Liver (tissue), 3 donors: ENCODE results near the gene SEPTIN5.

Experiments used
- GABPA ChIP-seq, 2 donors: IDR thresholded peaks in 1 of 2; conservative IDR thresholded peaks in 1 of 2; 2 replicates each; pipeline ENCODE4 v1.6.1; 2016; ENCODE audit warnings: antibody characterized with exemption in 2 of 2, mild to moderate bottlenecking in 1 of 2, moderate library complexity in 1 of 2
- HNF4A ChIP-seq, 2 donors: conservative IDR thresholded peaks; 2 replicates each; pipeline ENCODE4 v1.6.1; 2016; ENCODE audit warnings: antibody characterized with exemption in 2 of 2, mild to moderate bottlenecking in 2 of 2
- HNF4G ChIP-seq: IDR thresholded peaks from 2 replicates; pipeline ENCODE4 v1.6.1; 2016; ENCODE audit warnings: antibody characterized with exemption
- JUND ChIP-seq, 2 donors: IDR thresholded peaks; 2 replicates each; pipeline ENCODE4 v1.6.1; 2016; ENCODE audit warnings: antibody characterized with exemption in 2 of 2
- RAD21 ChIP-seq, 2 donors: IDR thresholded peaks; 2 replicates each; pipeline ENCODE4 v1.6.1; 2016; ENCODE audit warnings: antibody characterized with exemption in 2 of 2, mild to moderate bottlenecking in 2 of 2
- RXRA ChIP-seq, 2 donors: IDR thresholded peaks; 2 replicates each; pipeline ENCODE4 v1.6.1; 2017 to 2018; ENCODE audit warnings: antibody characterized with exemption in 2 of 2, mild to moderate bottlenecking in 1 of 2
- SP1 ChIP-seq: IDR thresholded peaks from 2 replicates; pipeline ENCODE4 v1.6.1; 2018; ENCODE audit warnings: antibody characterized with exemption, mild to moderate bottlenecking
- TAF1 ChIP-seq: conservative IDR thresholded peaks from 2 replicates; pipeline ENCODE4 v1.6.1; 2016; ENCODE audit warnings: antibody characterized with exemption, mild to moderate bottlenecking
- YY1 ChIP-seq: IDR thresholded peaks from 2 replicates; pipeline ENCODE4 v1.6.1; 2016; ENCODE audit warnings: antibody characterized with exemption, mild to moderate bottlenecking
- TF ChIP-seq, protein P1 (sequence below): fragments of 150-350 bp; IDR thresholded peaks from 2 replicates; pipeline ENCODE4 v1.5.1; 2017; ENCODE audit warnings: improper control_type of control experiment, low read depth, low read length; ENCODE audit not compliant: missing input control
- TF ChIP-seq, protein P2 (sequence below): IDR thresholded peaks from 2 replicates; pipeline ENCODE4 v1.6.1; 2016; ENCODE audit warnings: antibody characterized with exemption, mild to moderate bottlenecking
- TF ChIP-seq, protein P3 (sequence below): IDR thresholded peaks from 2 replicates; pipeline ENCODE4 v1.6.1; 2016; ENCODE audit warnings: antibody characterized with exemption
- TF ChIP-seq, protein P4 (sequence below): IDR thresholded peaks from 2 replicates; pipeline ENCODE4 v1.6.1; 2016; ENCODE audit warnings: antibody characterized with exemption
- TF ChIP-seq, protein P5 (sequence below): IDR thresholded peaks from 2 replicates; pipeline ENCODE4 v1.6.1; 2016; ENCODE audit warnings: antibody characterized with exemption
- donor health status: healthy.
- donor health status: healthy.

DNA sequence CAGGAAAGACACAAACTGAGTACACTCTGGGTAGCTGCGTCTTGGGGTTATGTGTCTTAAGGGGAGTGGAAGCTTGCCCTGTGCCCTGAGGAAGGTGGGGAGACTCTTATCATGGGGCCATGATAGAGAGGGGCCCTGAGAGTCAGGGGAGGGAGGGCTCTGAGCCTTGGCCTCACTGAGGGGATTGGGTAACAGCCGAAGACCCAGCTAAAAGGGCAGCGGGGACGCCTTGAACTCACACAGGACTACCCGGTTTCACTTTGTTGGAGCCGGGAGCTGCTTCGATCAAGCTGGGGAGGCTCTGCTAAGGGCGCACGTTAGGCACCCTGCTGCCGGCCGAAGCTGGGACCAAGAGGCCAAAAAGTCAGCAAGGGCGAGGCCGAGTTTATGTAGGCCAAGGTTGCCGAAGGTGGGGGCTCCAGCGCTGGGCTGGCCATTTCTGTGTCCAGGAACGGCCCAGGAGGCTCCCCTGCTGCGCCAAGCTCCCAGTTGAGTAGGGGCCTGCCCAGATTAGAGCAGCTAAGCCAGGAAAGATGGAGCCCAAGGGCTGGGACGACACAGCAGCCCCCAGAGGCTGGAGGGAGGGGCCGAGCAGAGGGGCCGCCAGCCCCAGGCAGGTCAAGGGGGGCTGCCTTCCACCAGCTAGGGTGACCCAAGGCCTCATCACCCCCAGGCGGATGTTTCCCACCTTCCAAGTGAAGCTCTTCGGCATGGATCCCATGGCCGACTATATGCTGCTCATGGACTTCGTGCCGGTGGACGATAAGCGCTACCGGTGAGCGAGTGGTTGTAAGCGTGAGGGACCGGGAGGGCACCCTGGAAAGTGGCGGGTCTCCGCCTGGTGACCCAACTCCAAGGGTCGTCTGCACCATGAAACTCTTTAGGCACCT is 48.5 kb downstream of the SEPTIN5 start:
- TF ChIP-seq, protein P1, sequence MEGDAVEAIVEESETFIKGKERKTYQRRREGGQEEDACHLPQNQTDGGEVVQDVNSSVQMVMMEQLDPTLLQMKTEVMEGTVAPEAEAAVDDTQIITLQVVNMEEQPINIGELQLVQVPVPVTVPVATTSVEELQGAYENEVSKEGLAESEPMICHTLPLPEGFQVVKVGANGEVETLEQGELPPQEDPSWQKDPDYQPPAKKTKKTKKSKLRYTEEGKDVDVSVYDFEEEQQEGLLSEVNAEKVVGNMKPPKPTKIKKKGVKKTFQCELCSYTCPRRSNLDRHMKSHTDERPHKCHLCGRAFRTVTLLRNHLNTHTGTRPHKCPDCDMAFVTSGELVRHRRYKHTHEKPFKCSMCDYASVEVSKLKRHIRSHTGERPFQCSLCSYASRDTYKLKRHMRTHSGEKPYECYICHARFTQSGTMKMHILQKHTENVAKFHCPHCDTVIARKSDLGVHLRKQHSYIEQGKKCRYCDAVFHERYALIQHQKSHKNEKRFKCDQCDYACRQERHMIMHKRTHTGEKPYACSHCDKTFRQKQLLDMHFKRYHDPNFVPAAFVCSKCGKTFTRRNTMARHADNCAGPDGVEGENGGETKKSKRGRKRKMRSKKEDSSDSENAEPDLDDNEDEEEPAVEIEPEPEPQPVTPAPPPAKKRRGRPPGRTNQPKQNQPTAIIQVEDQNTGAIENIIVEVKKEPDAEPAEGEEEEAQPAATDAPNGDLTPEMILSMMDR = no peak
- TF ChIP-seq GABPA (IDR thresholded peaks at IDR 0.05 in 1 of 2, conservative IDR thresholded peaks at IDR 0.05 in 1 of 2) (no peak), JUND (IDR thresholded peaks at IDR 0.05) (no peak), HNF4A (conservative IDR thresholded peaks at IDR 0.05) (no peak), YY1 (no peak), TAF1 (no peak), SP1 (no peak), RXRA (IDR thresholded peaks at IDR 0.05) (no peak), RAD21 (IDR thresholded peaks at IDR 0.05) (no peak), HNF4G (no peak)
- TF ChIP-seq, protein P2, sequence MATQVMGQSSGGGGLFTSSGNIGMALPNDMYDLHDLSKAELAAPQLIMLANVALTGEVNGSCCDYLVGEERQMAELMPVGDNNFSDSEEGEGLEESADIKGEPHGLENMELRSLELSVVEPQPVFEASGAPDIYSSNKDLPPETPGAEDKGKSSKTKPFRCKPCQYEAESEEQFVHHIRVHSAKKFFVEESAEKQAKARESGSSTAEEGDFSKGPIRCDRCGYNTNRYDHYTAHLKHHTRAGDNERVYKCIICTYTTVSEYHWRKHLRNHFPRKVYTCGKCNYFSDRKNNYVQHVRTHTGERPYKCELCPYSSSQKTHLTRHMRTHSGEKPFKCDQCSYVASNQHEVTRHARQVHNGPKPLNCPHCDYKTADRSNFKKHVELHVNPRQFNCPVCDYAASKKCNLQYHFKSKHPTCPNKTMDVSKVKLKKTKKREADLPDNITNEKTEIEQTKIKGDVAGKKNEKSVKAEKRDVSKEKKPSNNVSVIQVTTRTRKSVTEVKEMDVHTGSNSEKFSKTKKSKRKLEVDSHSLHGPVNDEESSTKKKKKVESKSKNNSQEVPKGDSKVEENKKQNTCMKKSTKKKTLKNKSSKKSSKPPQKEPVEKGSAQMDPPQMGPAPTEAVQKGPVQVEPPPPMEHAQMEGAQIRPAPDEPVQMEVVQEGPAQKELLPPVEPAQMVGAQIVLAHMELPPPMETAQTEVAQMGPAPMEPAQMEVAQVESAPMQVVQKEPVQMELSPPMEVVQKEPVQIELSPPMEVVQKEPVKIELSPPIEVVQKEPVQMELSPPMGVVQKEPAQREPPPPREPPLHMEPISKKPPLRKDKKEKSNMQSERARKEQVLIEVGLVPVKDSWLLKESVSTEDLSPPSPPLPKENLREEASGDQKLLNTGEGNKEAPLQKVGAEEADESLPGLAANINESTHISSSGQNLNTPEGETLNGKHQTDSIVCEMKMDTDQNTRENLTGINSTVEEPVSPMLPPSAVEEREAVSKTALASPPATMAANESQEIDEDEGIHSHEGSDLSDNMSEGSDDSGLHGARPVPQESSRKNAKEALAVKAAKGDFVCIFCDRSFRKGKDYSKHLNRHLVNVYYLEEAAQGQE = no peak
- TF ChIP-seq, protein P3, sequence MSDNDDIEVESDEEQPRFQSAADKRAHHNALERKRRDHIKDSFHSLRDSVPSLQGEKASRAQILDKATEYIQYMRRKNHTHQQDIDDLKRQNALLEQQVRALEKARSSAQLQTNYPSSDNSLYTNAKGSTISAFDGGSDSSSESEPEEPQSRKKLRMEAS = no peak
- TF ChIP-seq, protein P4, sequence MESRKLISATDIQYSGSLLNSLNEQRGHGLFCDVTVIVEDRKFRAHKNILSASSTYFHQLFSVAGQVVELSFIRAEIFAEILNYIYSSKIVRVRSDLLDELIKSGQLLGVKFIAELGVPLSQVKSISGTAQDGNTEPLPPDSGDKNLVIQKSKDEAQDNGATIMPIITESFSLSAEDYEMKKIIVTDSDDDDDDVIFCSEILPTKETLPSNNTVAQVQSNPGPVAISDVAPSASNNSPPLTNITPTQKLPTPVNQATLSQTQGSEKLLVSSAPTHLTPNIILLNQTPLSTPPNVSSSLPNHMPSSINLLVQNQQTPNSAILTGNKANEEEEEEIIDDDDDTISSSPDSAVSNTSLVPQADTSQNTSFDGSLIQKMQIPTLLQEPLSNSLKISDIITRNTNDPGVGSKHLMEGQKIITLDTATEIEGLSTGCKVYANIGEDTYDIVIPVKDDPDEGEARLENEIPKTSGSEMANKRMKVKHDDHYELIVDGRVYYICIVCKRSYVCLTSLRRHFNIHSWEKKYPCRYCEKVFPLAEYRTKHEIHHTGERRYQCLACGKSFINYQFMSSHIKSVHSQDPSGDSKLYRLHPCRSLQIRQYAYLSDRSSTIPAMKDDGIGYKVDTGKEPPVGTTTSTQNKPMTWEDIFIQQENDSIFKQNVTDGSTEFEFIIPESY = no peak
- TF ChIP-seq, protein P5, sequence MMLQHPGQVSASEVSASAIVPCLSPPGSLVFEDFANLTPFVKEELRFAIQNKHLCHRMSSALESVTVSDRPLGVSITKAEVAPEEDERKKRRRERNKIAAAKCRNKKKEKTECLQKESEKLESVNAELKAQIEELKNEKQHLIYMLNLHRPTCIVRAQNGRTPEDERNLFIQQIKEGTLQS = no peak
